Lower leg skin (tissue), 4 donors: ENCODE measurements around the gene RPRML. TPM values are rescaled to one million over a fixed set of nuclear protein-coding genes. Genes with fewer than 3 reads are reported as not detected.
"Not testable (repeated sequence)": the region's sequence is repeated elsewhere in the genome, so short reads cannot be mapped to it uniquely, and the experiment has no call there.

Source experiments
- DNase-seq, 2 donors: peaks; one replicate each; pipeline ENCODE4 v3.0.0-alpha.2; 2019; ENCODE audit warnings: low spot score in 2 of 2
- H3K4me3 ChIP-seq: fragments of 200-600 bp; sonication (generic); 2 replicates; pipeline ENCODE4 v1.5.1; 2017; ENCODE audit warnings: mild to moderate bottlenecking, low read depth; ENCODE audit not compliant: poor library complexity, severe bottlenecking
- CTCF ChIP-seq, 3 donors: fragments of 450-650 bp; IDR thresholded peaks; one replicate each; pipeline ENCODE4 v1.5.1; 2016; ENCODE audit warnings: antibody characterized with exemption in 3 of 3, mild to moderate bottlenecking in 3 of 3, moderate library complexity in 2 of 3
- POLR2A ChIP-seq, 2 donors: fragments of 450-650 bp; IDR thresholded peaks; one replicate each; pipeline ENCODE4 v1.6.1; 2016 to 2017; ENCODE audit warnings: antibody characterized with exemption in 2 of 2, mild to moderate bottlenecking in 1 of 2, moderate library complexity in 1 of 2
- WGBS, 2 donors: methylation state at CpG; one replicate each; pipeline ENCODE4 v1.1.5; 2018; 5-methylcytosine and 5-hydroxymethylcytosine counted together
- intact Hi-C: fragments of 100-400 bp; cut with DNase I; formaldehyde crosslinking; loops from one replicate; pipeline ENCODE4 v1.15.0; 2023; ENCODE audit warnings: low total_unique reads
- total RNA-seq, 4 donors: library from RNA; depleted of rRNA; stranded (reverse); fragments of >200 nt; gene quantifications; one replicate each; pipeline ENCODE4 v1.1.0, GENCODE V29; 2016

The RPRML gene
- total RNA-seq, 4 donors from 2014 or later = 3.2 to 9.9 (median 6.1) TPM

GRCh38 chr17:46963571-46963970, 15.5 kb downstream of the RPRML start:
- 80 to 84% methylated on average over 2 of the region's 2 CpGs for WGBS, 2 donors
- no peak overlapping the region for H3K4me3 ChIP-seq
- no peak for TF ChIP-seq CTCF (IDR thresholded peaks at IDR 0.05)
- TF ChIP-seq POLR2A (IDR thresholded peaks at IDR 0.05) = no peak
- no peak for DNase-seq
- intact Hi-C loops = no loop called here

DNA sequence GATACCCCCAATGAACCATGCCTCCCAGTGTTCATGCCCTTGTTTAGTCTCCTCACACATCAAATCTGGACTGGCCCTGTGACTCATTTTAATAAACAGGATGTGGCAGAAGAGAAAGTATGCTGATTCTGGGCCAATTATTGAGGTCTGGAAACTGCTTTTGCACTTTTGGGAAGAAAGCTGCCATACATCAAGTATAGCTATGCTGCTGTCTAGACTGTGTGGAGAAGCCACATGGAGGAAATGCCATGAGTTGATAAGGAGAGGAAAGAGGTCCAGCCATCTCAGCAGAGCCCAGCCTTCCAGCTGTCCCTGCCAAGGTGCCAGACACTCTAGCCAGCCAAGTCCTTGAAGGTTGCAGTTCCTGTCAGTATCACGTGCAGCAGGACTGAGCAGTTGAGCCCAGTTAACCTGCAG, 16.7 kb downstream of the RPRML start:
- intact Hi-C loops = no loop called here
- no peak overlapping the region for H3K4me3 ChIP-seq
- WGBS, 2 donors = 4 to 5% methylated on average over 1 of the region's 1 CpG
- no peak for DNase-seq
- TF ChIP-seq CTCF (IDR thresholded peaks at IDR 0.05) = no peak

DNA sequence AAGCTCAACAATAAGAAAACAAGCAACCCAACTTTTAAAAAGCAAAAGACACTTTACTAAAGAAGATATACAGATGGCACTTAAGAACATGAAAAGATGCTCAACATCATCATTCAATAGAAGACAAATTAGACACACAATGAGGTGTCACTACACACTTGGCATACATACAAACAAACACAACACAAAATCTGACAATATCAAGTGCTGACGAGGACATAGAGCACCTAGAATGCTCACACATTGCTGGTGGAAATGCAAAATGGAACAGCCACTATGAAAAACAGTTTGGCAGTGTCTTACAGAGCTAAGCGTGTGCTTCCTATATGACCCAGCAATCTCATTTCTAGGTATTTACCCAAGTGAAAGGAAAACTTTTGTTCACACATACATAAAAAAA, 18.9 kb downstream of the RPRML start:
- no peak overlapping the region for H3K4me3 ChIP-seq
- WGBS, 2 donors = 46% methylated on average over 2 of the region's 2 CpGs
- intact Hi-C loops = no loop called here
- no peak for TF ChIP-seq CTCF (IDR thresholded peaks at IDR 0.05)
- TF ChIP-seq POLR2A (IDR thresholded peaks at IDR 0.05) = no peak
- DNase-seq = no peak

DNA sequence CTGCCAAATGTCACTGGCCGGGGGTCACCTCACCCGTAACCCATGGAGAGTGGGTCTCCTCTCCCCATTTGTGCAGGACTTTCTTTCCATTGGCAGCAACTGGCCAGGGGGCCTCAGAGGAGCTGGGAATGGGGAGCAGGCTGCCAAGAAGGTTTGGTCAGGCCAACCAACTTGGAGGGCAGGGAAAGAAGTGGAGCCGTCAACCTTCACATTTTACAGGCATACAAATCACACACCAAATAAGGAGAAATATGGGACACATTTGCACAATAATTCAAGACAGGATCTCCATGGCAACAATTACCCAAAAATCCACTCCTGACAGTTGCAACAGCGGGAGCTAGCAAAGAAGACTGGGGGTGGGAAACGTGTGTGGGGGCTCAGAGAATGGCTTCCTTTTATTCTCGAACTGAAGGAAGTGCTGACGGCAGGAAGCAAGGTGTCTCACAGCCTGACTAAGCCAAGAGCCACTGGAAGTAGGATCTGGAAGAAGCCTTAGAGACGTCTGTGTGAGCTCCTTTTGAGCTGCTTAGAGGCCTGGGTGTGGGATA, 20.9 kb downstream of the RPRML start:
- 51 to 67% methylated on average over 8 of the region's 8 CpGs for WGBS, 2 donors
- TF ChIP-seq POLR2A (IDR thresholded peaks at IDR 0.05) (no peak), CTCF (IDR thresholded peaks at IDR 0.05) (no peak)
- intact Hi-C loops = no loop called here

DNA sequence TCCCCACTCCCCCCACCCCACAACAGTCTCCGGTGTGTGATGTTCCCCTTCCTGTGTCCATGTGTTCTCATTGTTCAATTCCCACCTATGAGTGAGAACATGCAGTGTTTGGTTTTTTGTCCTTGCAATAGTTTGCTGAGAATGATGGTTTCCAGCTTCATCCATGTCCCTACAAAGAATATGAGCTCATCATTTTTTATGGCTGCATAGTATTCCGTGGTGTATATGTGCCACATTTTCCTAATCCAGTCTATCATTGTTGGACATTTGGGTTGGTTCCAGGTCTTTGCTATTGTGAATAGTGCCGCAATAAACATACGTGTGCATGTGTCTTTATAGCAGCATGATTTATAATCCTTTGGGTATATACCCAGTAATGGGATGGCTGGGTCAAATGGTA, 25.9 kb downstream of the RPRML start:
- intact Hi-C loops = not testable (repeated sequence)
- WGBS, 2 donors = 70 to 86% methylated on average over 2 of the region's 4 CpGs

More for the DNA sequence above, 20.9 kb downstream of the RPRML start:
- H3K4me3 ChIP-seq = no peak overlapping the region
- DNase-seq = peak in 1 of 2 donors; percentile 50

GRCh38 chr17:46952115-46952514, 26.9 kb downstream of the RPRML start:
- intact Hi-C loops = no loop called here
- H3K4me3 ChIP-seq = no peak overlapping the region
- WGBS, 2 donors = 79 to 80% methylated on average over 9 of the region's 9 CpGs
- peak in 1 of 2 donors; percentile 63 for DNase-seq
- no peak for TF ChIP-seq CTCF (IDR thresholded peaks at IDR 0.05)
- TF ChIP-seq POLR2A (IDR thresholded peaks at IDR 0.05) = no peak

More for the DNA sequence above, 25.9 kb downstream of the RPRML start:
- not testable (repeated sequence) for DNase-seq, H3K4me3 ChIP-seq
